Keratinocyte (primary cell): ENCODE results near the gene PTGDS.

Experiments used
- CTCF ChIP-seq, 3 experiments: IDR thresholded peaks in 1 of 3; conservative IDR thresholded peaks in 1 of 3; optimal IDR thresholded peaks in 1 of 3; 2 replicates in 2 of 3; 3 replicates in 1 of 3; pipeline versions ENCODE3 to v1.5.1; 2011; ENCODE audit warnings: low read length in 3 of 3, mild to moderate bottlenecking in 3 of 3, moderate library complexity in 2 of 3, control low read depth in 1 of 3, inconsistent platforms in 1 of 3; ENCODE audit not compliant: insufficient read depth in 2 of 3; ENCODE audit errors: extremely low read depth in 1 of 3
- EZH2 ChIP-seq: IDR thresholded peaks from one replicate; pipeline ENCODE4 v1.6.1; 2012; ENCODE audit warnings: inconsistent platforms, mild to moderate bottlenecking, low read length, moderate library complexity

GRCh38 chr9:137015976-137016375, 38.7 kb downstream of the PTGDS start:
- TF ChIP-seq CTCF (optimal IDR thresholded peaks at IDR 0.05 in 1 of 3, IDR thresholded peaks at IDR 0.05 in 1 of 3, conservative IDR thresholded peaks at IDR 0.05 in 1 of 3; ENCODE audit: extremely low read depth in 1 of 3, insufficient read depth in 2 of 3, low read length in 3 of 3) (no peak), EZH2 (no peak)
